ENCODE data around the gene MOGAT1.
"Not testable (repeated sequence)": the region's sequence is repeated elsewhere in the genome, so short reads cannot be mapped to it uniquely, and the experiment has no call there.

DNA sequence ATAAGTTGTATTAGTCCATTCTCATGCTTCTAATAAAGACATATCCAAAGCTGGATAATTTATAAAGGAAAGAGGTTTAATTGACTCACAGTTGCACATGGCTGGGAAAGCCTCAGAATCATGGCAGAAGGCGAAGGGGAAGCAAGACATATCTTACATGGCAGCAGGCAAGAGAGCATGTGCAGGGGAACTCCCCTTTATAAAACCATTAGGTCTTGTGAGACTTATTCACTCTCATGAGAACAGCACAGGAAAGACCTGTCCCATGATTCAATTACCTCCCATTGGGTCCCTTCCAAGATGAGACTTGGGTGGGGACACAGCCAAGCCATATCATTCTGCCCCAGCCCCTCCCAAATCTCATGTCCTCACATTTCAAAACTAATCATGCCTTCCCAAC lies 48.3 kb downstream of the MOGAT1 start:
- TF ChIP-seq CTCF (IDR thresholded peaks at IDR 0.05; ENCODE audit: low read depth, low read length); EZH2phosphoT487 (IDR thresholded peaks at IDR 0.05; ENCODE audit: low read depth): not testable (repeated sequence)

Measured in OCI-LY3 (cell line).